Smooth muscle cell of the brain vasculature (primary cell): ENCODE results near the gene UTRN.
A peak's percentile ranks its signal among the peaks of the same experiment; 100 is the strongest.

Experiments used
- DNase-seq: peaks from one replicate; pipeline ENCODE4 v3.0.0-alpha.2; 2012; ENCODE audit warnings: low read depth, low spot score

Gene UTRN

GRCh38 chr6:144284783-144285547, at the start of gene UTRN:
TSS of gene UTRN (plus strand) at chr6:144285335. CDS start at chr6:144291829, 6,494 bp downstream.
- DNase-seq = peak; percentile 55

- DNase-seq = no peak
Measured at GRCh38 chr6:144244688-144245087, 40.4 kb upstream of the UTRN start.

- DNase-seq = no peak
Measured at GRCh38 chr6:144246988-144247387, 38.1 kb upstream of the UTRN start.

- DNase-seq = no peak
Measured at GRCh38 chr6:144248003-144248402, 37.1 kb upstream of the UTRN start.

- no peak for DNase-seq
Measured at GRCh38 chr6:144248476-144249301, 36.4 kb upstream of the UTRN start.

DNA sequence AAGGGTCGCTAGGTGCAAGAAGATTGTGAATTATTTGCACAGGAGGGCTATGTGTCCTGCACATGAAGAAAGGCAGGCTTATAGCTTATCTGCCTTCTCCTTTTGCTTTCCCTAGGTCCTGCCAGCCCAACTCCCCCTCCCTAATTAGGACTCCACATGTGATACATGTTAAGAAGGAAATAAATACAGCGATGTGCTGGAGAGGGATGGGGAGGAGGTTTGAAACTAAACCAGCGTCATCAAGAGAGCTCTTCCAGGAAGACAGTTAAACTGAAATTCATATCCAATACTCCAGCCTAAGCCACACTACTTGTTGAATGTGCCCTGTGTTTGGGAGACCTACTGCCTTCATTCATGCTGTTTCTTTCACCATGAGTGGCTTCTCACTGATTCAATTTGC, 34.9 kb upstream of the UTRN start:
- DNase-seq = no peak

DNA sequence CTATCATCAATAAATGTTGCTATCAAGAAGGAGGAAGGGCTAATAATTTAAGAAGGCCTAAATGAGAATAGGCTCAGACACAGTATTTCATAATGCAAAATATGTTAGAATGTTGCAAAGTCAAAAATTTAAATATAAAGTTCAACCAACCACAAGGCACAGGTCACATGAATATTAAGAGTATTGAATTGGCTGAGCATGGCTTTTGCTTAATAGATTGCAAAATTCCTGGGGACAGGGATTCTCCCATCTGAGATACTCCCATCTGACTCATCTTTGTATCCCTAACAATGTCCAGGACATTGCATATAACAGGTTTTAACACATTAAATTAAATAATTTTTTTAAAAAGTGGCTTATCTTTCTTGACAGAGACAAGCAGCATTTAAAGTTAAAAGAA, 32.9 kb upstream of the UTRN start:
- no peak for DNase-seq

DNA sequence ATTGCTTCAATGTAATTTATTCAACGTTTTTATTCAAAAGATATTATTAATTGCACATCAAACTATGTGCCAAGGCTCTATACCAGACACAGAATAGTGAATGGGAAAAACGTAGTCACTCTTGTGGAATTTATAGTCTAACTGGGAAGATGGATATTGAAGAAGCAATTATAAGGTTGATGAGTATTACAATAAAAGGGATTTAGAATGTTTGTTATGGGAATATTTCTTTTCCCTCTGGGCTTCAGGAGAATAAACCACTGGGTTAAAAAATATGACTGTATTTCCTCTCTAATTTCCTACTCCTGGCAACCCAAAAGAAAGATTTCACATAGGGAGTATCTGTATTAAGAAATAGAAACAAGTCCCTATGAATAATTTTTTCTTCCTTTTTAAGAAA, 25.1 kb upstream of the UTRN start:
- DNase-seq = no peak

GRCh38 chr6:144262470-144263369, 22.4 kb upstream of the UTRN start:
- no peak for DNase-seq

GRCh38 chr6:144263786-144264185, 21.3 kb upstream of the UTRN start:
- DNase-seq = no peak

GRCh38 chr6:144264270-144265060, 20.7 kb upstream of the UTRN start:
- peak; percentile 58 for DNase-seq

DNA sequence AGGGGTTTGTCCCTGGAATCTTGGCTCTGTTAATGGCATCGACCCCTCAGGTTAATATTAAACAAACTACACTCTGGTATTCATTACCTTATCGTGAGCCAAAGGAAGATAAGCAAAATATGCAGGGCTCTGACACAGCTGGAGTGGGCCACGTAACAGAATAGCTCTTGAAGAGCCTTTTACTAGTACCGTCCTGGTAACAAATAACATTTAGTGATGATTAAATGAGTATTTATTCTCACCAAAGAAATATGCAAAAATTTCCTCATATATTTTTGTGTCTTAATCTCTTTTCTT, 20.1 kb upstream of the UTRN start:
- no peak for DNase-seq

GRCh38 chr6:144265390-144265789, 19.7 kb upstream of the UTRN start:
- no peak for DNase-seq

DNA sequence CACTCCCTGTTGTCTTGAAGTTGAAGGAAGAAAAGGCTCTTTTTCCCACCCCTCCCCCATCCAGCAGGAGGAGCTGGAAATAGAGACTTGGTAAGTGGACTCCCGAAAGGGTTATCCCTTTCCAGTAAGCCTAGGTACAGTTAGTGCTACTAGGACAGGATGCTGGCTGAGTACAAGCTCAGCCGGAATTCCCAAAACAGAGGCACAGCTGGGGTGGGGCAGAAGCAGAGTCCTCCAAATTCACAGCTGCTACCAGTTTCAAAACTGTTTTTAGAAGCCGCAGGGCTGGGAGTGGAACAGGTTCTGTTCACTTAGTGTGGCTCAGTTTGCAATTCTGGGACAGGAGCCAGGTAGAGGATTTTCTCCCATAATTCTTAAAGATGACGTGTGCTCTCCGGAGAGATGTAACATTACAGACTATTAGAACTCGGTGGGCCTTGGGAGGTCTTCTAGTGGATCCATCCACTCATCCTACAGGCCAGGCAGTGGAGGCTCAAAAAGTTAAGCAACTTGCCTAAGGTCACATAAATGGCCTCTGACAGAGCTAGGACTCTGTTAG, 19.0 kb upstream of the UTRN start:
- peak; percentile 69 for DNase-seq

DNA sequence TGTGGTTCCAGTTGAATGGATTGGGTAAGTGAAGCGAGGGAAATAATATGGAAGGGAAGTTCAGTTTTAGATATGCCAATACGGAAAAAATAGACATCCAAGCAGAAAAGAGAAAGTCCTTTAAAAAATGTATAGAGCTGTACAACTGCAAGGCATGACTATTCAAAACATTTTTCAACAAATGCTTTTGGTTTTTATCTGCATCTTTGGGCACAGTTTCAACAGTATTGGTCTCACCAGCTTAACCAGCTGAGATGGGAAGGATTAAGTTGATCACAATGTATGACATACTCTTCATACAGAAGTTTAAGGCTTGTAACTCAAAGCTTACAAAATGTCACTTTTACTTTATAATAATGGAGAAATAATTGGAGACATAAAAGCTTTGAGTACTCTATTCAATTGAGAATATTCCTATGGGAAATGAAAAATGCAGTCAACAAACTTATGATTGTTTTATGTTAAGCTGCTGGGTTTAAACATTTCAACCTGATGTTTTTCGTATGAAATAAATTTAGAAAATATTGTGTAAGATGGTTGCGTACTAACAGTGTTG, 16.3 kb upstream of the UTRN start:
- DNase-seq = no peak

DNA sequence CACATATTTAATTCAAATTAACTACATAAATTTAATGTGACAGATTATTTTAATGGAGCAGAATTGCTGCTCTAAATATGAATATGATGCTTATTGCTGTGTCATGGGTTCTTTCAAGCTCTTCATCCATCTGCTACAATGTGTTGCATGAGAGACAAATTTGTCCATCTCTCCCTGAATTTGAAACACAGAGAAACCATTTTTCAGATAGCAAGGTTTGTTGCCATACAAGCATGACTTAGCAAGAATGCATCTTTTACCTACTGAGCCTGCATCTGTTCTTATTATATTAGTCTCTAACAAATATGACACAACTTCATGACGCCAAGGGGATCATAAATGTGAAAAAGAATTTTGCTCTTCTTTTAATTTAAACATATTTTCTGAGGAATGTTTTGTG, 8.0 kb upstream of the UTRN start:
- no peak for DNase-seq

DNA sequence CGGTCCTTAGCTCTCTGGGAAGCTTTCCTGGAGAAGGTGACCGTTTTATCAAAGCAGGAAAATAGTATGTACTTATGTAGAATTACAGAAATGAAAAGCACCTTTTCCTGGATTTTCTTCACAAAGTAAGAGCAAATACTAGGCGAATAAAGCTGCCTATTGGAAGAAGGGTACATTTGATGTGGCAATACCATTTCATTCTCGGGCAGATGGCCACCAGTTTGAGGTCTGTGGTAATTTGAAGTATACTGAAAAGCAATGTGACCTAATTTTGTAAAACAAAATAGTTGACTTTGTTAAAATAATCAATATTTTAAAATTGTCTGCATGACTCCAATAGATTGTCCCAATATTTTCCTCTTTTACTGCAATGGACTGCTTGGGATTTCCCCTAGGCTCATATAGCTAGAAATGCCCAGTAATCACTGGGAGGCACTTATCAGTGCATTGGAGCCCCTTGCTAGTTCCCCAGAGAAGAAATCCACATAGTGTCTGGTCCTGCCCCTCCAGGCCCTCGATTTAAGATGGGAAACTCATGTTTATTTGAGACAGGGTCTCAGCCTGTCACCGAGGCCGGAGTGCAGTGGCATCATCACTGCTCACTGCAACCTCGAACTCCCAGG, 7.4 kb upstream of the UTRN start:
- DNase-seq = no peak

DNA sequence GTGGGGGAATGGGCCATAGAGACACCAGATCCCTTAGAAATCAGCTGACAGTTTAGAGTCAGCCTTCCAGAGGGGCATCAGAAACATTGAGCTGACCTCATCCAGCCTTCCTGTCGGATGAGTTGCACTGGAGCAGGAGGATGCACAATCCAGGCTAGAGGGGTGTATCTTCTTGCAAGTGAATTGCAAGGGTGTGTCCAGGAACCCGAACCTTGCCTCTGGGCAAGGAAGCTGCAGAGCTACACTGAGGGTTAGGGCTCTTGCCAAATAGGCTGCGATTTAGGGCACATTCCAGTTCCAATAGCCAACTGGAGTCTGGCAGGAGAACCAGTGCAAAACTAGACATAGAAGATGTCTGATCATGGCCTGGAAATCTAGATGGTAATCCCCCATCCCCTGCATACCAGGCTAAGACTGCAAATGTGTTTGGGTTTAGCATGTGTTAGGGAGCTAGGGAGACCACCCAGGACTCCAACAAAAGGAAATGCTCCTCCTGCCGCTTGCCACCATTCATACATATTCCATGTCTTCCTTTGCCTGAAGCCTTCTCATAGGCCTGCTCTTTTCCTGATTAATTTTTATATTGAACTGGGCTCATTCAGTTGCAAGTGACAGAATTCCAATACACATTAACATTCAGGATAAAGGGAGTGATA, 6.3 kb upstream of the UTRN start:
- no peak for DNase-seq

GRCh38 chr6:144279484-144280150, 5.5 kb upstream of the UTRN start:
- no peak for DNase-seq
